Measurements from ENCODE around the gene RNF14. TPM values are rescaled to one million over a fixed set of nuclear protein-coding genes. Genes with fewer than 3 reads are reported as not detected.

The RNF14 gene
- total and polyA plus RNA-seq, 10 of the 15 experiments (the other 5 are each of a cell fraction or from before 2014, with no cell fraction given): 13.2 to 41.8 (median 28.3) TPM

DNA sequence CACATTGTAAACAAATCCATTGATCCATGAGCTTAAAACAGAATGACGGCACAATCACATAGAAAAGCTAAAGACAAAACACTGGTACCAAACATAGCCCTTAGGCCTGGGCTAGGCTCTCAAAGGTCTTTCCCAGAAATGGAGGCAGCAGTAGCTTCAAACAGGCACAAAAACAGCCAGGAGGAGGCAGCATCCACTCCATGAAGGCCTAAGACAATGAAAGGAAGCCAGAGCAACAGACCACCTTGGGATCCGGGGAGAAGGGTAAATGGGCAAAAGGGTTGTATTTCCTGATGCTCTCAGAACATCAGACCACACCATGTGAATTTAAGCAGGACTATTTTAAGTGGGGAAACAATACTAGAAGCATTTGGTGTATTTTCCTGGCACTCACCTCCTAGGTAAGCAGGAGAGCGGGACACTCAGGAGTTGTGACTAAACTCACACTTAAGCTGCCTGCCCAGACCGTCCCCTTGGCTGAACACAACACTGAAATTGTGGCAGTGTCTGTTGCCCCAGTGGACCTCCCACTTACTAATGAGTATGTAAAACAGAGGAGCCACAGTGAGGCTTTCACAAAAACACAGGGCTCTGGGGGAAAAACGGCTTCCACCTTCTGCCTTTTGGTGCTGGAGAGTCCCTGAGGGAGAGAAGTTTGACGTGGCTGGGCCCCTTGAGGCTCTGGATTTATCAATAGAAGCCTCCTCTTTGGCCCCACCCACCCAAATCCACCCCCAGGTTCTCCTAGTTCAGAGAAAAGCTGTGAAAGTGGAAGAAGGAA is 32.0 kb downstream of the RNF14 start:
- RAD21 ChIA-PET (ENCODE audit: unreplicated experiment): interaction anchor here (0.9 to 1.8 kb wide), 2 partner anchors 11 to 142 kb away, joined by 3 to 7 read pairs; no protein-coding TSS in a partner anchor
- no peaks in the 10 kb centered on the region for H3K9me3 ChIP-seq (replicated peaks; ENCODE audit: control insufficient read depth, insufficient read depth, low read length)
- no peaks in the 10 kb centered on the region for H3K27me3 ChIP-seq (replicated peaks in 1 of 2; ENCODE audit: control insufficient read depth in 2 of 2, insufficient read depth in 2 of 2, low read length in 1 of 2)
- ATAC-seq (peak; percentile 54), DNase-seq (ENCODE audit: low read depth, low spot score) (no peak), FAIRE-seq (no peak)
- H3K9ac ChIP-seq (ENCODE audit: control insufficient read depth, insufficient read depth, low read length): no peak overlapping the region
- no peaks in the 10 kb centered on the region for H3K79me2 ChIP-seq (ENCODE audit: control insufficient read depth, insufficient read depth, low read length)
- POLR2A ChIA-PET: no interaction called here
- H3K27ac ChIP-seq (ENCODE audit: control insufficient read depth, insufficient read depth): no peak overlapping the region
- H4K20me1 ChIP-seq (ENCODE audit: control insufficient read depth, insufficient read depth): no peaks in the 10 kb centered on the region
- SMC1A ChIA-PET (ENCODE audit: uncharacterized antibody, unreplicated experiment): interaction anchor here (0.6 to 1.3 kb wide), 3 partner anchors 24 to 147 kb away, joined by 3 to 4 read pairs (median 4); no protein-coding TSS in a partner anchor
- no TSS peak for BruUV-seq (replicated peaks)
- CTCF ChIA-PET: interaction anchor here (1.2 to 6.7 kb wide), 3 partner anchors 10 to 47 kb away, joined by 3 to 68 read pairs (median 11); partner anchors contain the start of gene GNPDA1
- WGBS (ENCODE audit: insufficient coverage, insufficient replicate concordance, low lambda C conversion rate, missing lambda C conversion rate): 61% methylated on average over 6 of the region's 6 CpGs
- H3K4me3 ChIP-seq: no peak overlapping the region
- in situ Hi-C loops (cut with MboI): no loop called here
- no peak overlapping the region for H3K4me2 ChIP-seq (ENCODE audit: control insufficient read depth, insufficient read depth)
- H3K36me3 ChIP-seq (ENCODE audit: control insufficient read depth in 2 of 2, insufficient read depth in 2 of 2, low read length in 1 of 2): 0 out of 4 replicates have a peak, but pooled peaks cover 0 to 3% of the 10 kb centered on the region in 2 experiments
- no peak overlapping the region for H2AFZ ChIP-seq (ENCODE audit: control insufficient read depth, low read depth, low read length)
- intact Hi-C loops (cut with micrococcal nuclease; ENCODE audit: unreplicated experiment): no loop called here
- TF ChIP-seq FOXK2 (IDR thresholded peaks at IDR 0.05): no peak
- TF ChIP-seq, protein P1, sequence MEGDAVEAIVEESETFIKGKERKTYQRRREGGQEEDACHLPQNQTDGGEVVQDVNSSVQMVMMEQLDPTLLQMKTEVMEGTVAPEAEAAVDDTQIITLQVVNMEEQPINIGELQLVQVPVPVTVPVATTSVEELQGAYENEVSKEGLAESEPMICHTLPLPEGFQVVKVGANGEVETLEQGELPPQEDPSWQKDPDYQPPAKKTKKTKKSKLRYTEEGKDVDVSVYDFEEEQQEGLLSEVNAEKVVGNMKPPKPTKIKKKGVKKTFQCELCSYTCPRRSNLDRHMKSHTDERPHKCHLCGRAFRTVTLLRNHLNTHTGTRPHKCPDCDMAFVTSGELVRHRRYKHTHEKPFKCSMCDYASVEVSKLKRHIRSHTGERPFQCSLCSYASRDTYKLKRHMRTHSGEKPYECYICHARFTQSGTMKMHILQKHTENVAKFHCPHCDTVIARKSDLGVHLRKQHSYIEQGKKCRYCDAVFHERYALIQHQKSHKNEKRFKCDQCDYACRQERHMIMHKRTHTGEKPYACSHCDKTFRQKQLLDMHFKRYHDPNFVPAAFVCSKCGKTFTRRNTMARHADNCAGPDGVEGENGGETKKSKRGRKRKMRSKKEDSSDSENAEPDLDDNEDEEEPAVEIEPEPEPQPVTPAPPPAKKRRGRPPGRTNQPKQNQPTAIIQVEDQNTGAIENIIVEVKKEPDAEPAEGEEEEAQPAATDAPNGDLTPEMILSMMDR (IDR thresholded peaks at IDR 0.05 in 2 of 3, conservative IDR thresholded peaks at IDR 0.05 in 1 of 3; ENCODE audit: control insufficient read depth in 2 of 3, extremely low read depth in 1 of 3, insufficient read depth in 1 of 3, low read depth in 3 of 3, low read length in 3 of 3): peak; percentile 14 to 28 (median 22); a peak in 3 of 6 replicates
- peaks cover 1% of the 10 kb centered on the region; the same call in 1 of the 2 replicates for H3K4me1 ChIP-seq (ENCODE audit: control insufficient read depth, insufficient read depth, low read length)
